Measurements from ENCODE around the gene MED25.

MED25 gene

DNA sequence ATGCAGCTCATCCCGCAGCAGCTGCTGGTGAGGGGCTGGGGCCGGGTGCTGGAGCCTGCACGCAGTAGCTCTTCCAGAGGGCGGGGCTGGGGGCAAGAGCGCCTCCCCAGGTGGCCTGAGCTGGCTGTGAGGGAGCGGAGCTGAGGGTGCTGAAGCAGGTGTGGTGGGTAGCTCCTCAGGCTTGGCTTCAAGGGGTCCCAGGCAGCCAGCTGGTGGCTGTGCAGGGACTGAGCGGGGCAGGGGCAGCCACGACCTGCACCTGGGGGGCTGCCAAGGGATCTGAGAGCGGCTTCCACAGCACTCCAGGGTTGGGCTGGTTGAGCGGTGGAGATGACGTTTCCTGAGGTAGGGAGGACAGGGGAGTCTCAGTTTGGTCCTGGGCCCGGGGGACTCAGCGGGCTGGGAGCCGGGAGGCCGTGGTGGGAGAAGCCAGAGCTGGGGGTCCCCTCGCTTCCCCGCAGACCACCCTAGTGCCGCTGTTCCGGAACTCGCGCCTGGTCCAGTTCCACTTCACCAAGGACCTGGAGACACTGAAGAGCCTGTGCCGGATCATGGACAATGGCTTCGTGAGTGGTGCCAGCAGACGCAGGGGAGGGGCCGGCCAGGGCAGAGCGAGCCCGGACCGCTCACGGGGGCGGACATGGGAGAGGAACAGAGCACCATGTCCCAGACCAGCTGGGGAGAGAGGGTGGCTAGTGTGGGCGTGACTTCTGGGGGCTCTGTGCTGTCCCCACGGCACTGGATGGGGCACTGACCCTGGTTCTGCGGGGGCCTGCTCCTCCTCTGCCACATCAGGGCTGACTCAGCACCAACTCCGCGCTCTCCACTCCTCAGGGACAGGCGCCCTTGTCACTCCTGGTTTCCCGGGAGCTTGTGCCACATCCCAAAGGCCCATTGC lies 40.2 kb downstream of the MED25 start:
- peak; percentile 45 for DNase-seq (ENCODE audit: low spot score)

DNA sequence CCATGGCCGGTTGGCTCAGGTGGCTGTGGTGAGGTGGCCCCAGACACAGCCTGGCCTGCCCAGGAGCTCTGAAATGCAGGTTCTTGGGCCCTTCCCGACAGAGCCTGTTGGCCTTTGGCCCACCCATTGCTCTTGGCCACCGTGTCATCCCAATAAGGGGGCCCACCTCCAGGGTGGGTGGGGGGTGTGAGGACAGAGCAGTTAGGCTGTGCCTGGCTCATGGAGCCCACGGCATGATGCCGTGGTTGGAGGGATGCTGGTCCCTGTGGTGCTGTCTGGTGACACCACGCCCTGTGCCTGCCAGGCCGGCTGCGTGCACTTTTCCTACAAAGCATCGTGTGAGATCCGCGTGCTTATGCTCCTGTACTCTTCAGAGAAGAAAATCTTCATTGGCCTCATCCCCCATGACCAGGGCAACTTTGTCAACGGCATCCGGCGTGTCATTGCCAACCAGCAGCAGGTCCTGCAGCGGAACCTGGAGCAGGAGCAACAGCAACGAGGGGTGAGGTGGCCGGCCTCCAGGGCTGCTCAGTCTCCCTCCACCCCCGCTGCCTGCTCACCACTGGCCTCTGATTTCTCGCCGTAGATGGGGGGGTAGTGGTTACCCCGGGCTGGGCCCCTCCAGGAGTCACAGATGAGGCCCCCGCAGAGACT lies 41.7 kb downstream of the MED25 start:
- peak; percentile 11 for DNase-seq (ENCODE audit: low spot score)

DNA sequence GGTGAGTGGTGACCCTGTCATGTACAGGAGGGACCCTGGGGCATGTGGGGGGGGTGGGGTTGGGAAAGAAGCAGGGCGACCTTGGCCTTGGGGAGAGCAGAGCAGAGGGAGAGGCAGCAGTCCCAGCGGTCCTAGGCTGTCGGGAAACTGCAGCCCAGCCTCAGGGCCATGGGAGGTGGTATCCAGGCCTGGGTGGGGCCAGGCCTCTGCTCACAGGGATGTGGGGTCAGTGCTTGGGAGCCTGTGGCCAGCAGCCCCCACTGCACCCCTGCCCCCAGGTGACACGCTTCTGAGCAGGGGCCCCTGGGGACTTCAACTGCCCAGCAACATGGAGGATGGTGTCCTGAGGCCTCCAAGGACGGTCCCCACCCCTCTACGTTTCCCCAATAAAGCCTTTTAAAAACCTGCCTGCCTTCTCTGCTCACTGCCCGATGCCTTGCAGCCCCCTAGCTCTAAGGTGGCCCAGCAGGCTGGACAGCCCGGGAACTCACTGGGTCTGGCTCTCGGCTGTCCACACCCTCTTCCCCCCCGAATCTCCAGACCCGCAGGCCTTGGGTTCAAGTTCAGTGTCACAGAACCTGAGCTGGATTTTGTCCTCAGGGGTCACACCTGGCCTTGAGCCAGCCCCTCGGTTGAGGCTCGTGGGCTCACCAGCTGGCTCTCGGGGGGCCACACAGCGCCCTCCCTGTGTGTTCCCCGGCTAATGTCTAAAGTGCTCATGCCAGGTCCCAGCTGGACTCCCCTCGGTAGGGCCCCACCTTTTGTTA lies 42.4 kb downstream of the MED25 start:
- peak; percentile 13 for DNase-seq (ENCODE audit: low spot score)

DNA sequence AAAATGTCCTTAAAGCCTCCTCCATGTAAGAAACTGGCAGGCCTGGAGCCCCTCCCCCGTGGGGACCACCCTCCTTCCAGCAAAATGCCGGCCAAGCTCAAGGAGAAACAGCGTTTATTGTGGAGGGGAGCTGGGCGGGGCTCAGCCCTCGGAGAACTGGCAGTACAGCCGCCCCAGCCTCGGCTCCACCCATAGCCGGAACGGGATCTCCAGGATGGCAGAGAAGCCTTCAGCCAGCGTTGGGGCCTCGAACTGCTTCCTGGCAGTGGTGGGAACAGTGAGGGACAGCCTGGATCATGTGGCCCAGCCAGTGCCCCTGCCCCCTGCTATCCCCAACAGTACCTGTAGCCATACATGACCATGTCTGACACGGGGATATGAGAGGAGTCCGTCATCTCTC lies 43.0 kb downstream of the MED25 start:
- DNase-seq (ENCODE audit: low spot score) = peak; percentile 9

DNA sequence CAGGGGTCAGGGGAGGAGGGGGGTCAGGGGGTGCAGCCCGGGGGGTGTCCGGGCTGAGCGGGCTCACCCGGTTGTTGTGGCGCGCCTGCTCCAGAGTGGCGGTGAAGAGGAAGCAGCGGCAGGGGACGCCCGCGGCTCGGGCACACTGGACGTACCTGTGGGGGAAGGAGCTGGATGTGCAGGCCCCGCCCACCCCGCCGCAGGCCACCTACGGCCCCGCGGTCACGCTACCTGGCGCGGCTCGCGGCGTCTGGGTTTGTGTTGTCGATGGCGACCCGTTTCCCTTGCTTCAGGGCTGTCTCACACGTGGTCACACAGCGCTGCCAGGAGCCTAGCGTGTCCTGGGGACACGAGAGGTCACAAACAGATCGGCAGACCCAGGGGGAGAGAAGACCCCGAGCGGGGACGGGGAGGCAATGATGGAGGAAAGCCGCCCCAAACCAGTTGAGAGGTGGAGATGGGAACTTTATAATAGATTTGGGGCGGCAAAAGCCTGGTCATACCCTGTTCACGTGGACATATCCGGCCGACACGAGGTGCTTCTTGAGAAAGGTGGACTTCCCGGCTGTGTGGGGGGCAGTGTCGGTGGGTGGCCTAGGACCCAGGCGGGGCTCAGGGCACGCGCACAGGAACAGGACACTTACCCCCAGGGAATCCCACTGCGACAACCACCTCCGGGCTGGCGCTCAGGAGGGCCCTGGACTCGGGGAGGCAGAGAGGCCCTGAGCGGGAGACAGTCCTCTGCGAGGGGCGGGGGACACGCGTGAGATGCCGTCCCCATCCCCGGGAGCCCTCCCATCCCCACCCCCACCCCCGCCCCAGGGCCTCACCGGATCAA lies 43.7 kb downstream of the MED25 start:
- DNase-seq (ENCODE audit: low spot score) = peak; percentile 17

DNA sequence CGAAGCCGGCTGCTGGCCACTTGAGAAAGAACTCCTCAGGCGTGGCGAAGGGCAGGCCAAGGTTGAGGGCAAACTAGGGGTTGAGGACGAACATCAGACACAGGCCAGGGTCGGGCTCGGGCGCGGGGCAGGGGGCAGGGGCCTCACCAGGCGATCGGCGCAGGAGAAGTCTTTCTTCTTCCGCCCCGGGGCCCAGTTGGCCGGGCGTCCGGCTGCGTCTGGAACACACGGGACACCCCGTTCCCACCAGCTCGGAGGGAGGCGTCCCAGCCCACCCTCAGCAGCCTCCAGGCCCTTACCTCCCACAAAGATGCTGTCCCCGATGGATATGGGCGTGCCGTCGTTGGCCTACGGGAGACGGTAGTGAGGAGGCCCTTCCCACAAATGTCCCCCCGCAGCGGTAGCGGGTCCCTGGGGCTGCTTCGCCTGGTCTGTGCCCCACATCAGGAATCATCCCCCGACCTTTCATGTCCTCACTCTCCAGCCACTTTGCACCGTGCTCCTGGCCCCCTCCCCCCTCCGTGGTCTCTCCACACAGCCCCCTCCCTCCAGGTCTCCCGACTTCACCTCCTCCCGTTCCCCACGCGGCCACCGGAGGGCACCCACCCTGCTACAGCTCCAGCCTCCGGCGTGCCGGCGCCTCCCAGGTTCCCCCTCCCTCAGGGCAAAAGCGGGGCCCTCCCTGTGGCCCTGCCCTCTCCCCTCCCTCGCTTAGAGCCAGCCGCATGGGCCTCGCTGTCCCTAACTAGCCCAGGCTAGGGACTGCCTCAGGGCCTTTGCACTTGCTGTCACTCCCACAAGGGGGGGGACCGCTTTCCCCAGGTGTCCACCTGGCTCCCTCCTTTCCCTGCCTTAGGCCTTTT lies 44.5 kb downstream of the MED25 start:
- DNase-seq (ENCODE audit: low spot score) = peak; percentile 44

DNA sequence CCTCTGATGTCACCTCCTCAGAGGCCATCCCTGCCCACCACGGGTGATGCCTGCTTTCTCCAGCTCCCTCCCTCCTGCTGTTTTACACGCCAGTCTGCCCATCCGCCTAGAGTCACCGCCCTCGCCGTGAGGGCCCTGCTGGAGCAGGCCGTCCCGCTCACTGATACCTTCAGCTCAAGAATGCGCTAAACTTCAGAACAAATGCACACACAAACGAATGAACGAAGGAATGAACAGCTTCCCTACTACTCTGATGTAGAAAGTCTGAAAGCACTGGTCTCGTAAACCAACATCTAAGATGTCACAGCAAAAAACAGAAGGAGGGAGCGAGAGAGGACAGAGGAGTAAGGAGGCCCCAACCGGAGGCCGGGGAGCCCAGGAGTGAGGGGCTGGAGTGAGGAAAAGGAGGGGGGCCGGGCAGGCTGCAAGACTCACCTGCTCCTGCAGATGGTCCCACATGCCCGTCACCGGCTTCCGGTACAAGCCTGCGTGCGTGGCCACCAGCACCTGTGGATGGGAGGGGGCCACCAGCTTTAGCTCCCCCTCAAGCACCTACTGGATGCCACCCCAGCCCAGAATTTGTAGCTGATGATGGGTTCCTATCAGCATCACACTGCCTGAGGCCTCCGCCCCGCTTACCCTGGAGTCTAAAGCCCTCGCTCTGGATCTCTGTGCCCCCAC lies 45.3 kb downstream of the MED25 start:
- peak; percentile 14 for DNase-seq (ENCODE audit: low spot score)

DNA sequence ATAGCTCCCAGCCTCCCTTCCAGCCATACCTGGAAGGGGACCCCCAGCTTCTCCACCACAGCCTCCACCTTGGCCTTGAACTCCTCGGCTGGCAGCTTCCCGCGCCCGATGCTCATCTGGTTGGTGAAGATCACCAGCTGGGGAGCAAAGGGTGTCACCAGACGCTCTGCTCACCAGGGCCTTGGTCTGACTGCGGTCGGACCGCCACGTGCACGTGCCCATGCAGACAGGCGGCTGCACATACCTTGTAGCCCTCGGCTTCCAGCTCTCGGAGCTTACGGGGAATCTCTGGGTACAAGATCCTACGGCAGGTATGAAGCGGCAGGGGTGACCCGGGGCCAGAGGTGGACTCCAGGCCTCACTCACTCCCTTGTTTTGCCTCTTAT lies 45.8 kb downstream of the MED25 start:
- no peak for DNase-seq (ENCODE audit: low spot score)

DNA sequence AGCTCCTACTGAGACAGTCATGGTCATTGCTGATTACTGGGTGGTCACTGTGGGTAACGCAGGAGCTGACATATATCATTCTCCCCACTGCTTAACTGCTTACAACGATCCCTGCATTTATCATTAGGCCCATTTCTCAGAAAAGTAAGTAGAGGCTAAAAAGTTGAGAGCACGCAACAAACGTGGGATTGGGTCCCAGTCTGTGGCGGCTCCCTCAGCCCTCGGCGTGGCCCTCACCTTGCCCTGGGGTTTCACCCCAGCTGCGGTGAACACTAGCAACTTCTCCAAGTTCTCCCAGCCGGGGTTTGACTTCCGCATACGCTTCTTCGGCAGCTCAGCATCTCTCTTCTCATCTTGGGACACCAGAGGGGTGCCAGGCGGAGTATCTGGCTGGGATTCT lies 46.8 kb downstream of the MED25 start:
- DNase-seq (ENCODE audit: low spot score) = no peak

DNA sequence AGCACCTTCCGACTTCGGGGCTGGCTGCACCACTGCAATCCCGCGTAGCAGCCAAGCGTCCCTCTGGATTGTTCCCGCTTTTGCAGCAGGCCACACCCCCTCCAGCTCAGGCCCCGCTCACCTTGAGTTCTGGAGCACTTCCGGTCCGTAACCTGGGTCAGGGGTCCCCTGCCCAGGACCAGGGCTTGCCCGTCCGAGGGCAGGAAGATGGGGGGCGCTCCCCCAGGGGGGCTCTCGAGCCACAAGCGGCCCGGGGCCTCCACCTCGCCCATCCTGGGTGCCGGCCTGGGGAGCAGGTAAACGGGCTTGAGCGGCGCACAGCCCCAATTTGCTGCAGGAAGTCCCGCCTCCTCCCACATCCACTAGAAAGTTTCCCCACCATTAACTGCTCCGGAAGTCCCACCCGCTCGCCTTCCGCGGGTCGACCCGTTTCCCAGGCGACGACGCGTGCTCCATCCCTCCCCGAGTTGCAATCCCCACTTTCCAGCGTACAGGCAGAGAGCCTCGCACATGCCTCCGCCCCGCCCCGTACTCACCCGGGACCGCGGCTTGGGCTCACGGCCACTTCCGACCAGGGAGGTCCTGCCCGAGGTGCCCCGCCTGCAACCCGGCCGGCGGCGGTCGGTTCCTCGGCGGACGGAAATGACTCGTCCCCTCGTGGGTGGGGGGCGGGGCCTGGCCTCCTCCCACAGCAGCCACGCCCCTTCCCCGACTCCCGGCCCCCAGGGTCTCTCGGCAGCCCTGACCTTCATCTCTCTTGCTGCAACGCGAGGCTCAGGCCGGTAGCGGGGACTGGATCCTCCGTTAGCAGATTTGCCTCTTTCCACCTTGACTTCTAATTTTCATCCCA lies 49.1 kb downstream of the MED25 start, which contains the start of gene PNKP:
PNKP (minus strand) TSS at position 644 of the 850 bp plus-strand sequence; CDS start at position 272, 372 bp downstream.
- DNase-seq (ENCODE audit: low spot score) = peak; percentile 92

DNA sequence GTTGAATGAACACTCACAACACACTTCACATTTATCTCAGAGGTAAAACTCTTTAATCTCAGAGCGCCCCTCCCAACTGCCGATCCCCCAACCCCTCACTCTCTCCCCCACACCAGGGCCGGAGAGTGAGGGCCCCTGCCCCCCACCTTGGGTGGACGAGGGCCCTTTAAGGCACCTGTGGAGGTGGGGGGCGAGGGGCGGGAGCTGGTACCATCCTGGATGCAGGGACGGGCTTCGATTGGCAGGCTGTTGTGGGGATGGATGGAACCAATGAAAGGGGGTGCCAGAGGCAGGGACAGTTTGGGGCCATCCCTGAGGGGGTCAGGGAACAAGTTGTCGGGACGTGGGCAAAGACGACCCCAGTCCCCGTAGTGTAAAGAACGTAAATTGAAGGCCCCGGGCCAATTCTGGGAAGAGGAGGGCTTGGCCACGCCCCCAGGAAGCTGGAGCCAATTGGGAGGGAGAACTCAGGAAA lies 51.0 kb downstream of the MED25 start:
- no peak for DNase-seq (ENCODE audit: low spot score)

DNA sequence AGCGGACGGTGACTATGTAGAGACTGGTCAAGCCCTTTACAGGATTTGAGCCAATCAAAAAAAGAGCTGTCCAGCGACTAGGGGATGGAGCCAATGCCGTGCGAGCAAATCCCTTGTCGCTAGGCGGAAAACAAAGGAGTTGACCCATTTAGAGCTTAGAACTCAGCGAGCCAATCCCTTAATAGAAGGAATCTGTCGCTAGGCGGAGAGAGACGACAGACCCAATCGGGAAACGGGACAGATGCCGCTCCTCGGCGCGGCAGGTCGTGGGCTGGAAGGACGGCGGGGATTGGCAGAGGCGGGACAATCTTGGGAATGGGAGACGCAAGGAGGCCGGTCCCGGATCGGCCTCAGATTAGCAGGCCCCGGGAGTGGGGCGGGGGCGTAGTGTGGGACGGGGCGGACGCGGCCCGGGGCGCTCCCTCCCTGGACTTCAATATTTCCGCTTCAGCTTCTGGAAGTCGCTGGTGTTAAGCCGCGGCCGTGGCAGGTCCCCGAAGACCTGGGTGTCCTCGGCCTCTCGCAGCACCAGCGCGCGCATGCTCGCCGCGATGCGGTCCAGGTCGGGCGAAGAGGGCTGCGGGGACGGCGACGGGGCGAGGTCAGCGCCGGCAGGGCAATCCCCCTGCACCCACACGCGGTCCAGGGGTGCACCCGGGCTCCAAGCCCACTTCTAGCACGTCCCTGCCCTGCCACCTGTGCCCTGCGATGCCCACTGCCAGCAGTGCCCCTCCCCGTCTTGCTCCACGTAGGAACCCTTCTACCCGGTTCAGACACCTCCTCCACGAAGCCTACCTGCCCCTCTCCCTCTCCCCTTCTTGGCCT lies 51.6 kb downstream of the MED25 start:
- peak; percentile 99 for DNase-seq (ENCODE audit: low spot score)

DNA sequence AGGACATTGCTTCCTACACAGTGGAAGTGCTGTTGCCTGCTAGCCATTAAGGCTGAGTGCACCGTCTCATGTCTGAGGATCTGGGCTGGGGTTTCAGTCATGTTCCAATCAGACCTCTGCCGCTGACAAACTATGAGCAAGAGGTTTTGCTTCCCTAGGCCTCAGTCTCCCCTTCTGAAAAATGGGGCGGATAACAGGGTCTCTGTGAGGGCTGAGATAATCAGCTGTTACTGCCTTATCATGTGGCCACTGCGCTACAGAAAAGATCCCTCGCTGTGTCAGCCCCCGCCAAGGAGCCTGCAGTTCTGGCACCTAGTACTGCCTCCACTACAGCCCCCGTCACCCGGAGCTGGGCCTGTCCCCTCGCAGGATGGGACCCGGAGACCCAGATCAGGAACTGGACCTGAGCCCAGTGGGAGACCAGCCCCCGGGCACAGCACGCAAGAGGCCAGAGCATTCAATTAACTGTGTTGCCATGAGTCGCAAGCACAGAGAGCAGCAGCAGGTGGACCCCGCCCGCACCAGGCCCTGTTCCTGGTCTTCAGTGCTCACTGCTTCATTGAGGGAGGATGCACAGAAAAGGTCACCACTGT lies 52.3 kb downstream of the MED25 start:
- no peak for DNase-seq (ENCODE audit: low spot score)

DNA sequence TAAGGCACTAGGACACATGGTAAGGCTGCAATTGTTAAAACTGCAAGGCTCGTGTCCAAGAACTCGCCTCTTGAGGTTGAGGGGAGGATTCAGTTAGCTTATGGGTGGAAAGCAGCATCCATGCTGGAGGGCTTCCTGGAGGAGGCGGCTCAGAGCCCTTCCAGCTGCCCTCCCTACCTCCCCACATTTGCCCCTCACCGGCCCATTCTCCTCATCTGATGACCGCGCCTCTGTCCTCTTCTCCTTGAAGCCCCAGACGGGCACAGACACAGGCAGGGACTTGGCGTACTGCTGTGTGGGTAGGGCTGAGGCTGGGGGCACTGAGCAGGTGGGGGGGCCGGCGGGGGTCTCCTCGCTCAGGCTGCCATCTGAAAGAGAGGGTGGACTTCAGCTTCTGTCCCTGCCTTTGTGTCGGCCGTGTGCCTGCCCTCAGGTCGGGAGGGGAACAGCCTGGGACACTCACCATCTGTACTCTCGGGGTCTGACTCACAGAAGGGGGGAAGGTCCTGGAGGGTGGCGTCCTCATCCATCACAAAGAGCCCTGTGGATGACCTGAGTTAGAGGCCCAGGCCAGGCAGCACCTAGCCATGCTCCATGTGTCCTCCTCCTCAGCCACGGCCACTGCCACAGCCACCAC lies 53.4 kb downstream of the MED25 start:
- no peak for DNase-seq (ENCODE audit: low spot score)

DNA sequence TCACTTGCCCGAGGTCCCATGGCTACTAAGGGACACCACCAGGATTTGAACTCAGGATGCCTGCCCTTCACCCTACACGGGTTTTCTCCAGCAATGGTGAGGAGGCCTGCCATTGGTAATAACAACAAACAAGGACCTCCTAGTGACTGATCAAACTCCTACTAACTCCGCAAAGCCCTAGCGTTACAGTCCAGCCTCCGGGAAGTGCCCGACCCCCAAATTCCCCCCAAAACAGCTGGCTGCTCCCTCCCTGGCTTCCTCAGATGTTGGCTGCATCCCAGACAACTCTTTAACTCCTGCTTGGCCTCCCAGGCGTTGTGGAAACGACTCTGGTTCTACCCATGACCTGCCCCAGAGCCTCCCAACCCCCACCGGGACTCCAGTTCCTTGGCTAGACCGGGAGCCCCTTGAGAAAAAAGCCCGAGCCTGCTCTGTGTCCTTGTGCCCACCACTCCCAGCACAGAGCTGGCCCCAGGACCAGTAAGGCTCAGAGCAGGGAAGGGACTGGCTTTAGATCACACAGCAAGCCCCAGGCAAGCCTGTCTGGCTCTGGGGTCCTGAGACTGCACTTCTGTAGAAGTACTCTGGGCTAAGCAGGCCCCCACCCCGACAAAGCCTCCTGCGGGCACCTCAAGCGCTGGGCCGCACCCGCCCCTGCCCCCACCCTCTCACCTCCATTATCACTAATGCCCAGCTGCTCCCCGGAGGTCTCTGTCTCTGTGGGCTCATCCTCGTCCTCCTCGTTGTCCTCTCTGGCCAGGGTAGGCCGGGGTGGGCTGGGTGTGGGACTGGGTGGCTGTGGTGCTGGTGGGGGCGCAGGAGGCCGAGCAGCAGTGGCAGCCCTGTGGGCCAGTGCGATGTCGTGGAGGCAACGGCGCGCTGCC lies 54.4 kb downstream of the MED25 start:
- DNase-seq (ENCODE audit: low spot score) = no peak

DNA sequence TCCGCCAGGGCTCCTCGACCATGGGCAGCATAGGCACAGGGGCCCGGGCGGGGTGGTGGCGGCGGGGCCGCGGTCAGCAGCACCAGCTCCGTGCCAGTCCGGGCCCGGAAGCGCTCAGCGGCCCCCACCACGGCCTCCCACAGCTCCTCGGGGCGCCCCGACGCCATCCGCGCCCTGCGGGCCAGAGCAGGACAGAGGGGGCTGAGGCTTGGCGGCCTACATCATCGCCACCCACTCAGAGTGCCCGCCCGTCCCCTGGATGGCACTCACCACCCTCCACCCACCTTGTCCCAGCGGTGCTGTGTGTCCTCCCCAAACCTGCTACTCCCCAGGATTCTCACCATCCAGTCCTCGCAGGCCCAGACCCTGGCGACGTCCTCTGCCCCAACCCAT lies 55.0 kb downstream of the MED25 start:
- DNase-seq (ENCODE audit: low spot score) = no peak

Measured in NAMALWA (cell line).